Loucy (cell line): ENCODE results near the gene CUL4B.

ENCODE experiments used
- CTCF ChIP-seq: fragments of 200-600 bp; sonication (generic); conservative IDR thresholded peaks from 2 replicates; pipeline ENCODE4 v1.5.1; 2014; ENCODE audit warnings: mild to moderate bottlenecking, antibody characterized with exemption, low read length
- EZH2phosphoT487 ChIP-seq: fragments of 200-600 bp; IDR thresholded peaks from 2 replicates; pipeline ENCODE4 v1.6.1; 2018; ENCODE audit warnings: antibody characterized with exemption, mild to moderate bottlenecking, moderate library complexity, borderline replicate concordance

GRCh38 chrX:120560842-120561633, at the start of gene CUL4B:
- TF ChIP-seq CTCF (no peak), EZH2phosphoT487 (no peak)
